Panc1 (cell line): ENCODE data around the gene OR2A1.
"Not testable (repeated sequence)": the region's sequence is repeated elsewhere in the genome, so short reads cannot be mapped to it uniquely, and the experiment has no call there.

ENCODE experiments used
- CTCF ChIP-seq: fragments of 450-650 bp; IDR thresholded peaks from 2 replicates; pipeline ENCODE4 v1.5.1; 2017; ENCODE audit warnings: mild to moderate bottlenecking
- POLR2AphosphoS5 ChIP-seq: IDR thresholded peaks from 2 replicates; pipeline ENCODE4 v1.6.1; 2012; ENCODE audit warnings: mild to moderate bottlenecking, low read depth, low read length, moderate library complexity
- REST ChIP-seq, 2 experiments: IDR thresholded peaks; 2 replicates each; pipeline ENCODE4 v1.6.1; 2011 to 2012; ENCODE audit warnings: low read depth in 2 of 2, control low read depth in 1 of 2, low read length in 1 of 2, mild to moderate bottlenecking in 1 of 2, moderate library complexity in 1 of 2; ENCODE audit not compliant: insufficient read depth in 1 of 2
- SIN3A ChIP-seq: IDR thresholded peaks from 2 replicates; pipeline ENCODE4 v1.6.1; 2012; ENCODE audit warnings: low read depth, mild to moderate bottlenecking, low read length, moderate library complexity, borderline replicate concordance; ENCODE audit not compliant: insufficient read depth
- TCF7L2 ChIP-seq: IDR thresholded peaks from 2 replicates; pipeline ENCODE4 v1.6.1; 2011; ENCODE audit warnings: mild to moderate bottlenecking, low read depth, low read length, inconsistent platforms

GRCh38 chr7:144325868-144326267 is 13.6 kb downstream of the OR2A1 start:
- TF ChIP-seq CTCF; TCF7L2; REST (IDR thresholded peaks at IDR 0.05; ENCODE audit: insufficient read depth in 1 of 2, low read depth in 2 of 2, low read length in 1 of 2); POLR2AphosphoS5; SIN3A: not testable (repeated sequence)
